B cell (primary cell): ENCODE measurements around the gene TTC28. TPM values are rescaled to one million over a fixed set of nuclear protein-coding genes. Genes with fewer than 3 reads are reported as not detected.

Experiments used
- ATAC-seq: fragments of 200-7000 bp; cut with Tn5 transposase; one replicate; pipeline ENCODE4 v1.10.0; 2021; ENCODE audit warnings: low read depth, mild to moderate bottlenecking, moderate number of reproducible peaks, moderate library complexity
- CTCF ChIA-PET: fragments of 350-600 bp; sonication (Branson Sonifier 250); formaldehyde crosslinking; loops from one replicate; lab custom pipeline; 2021; ENCODE audit warnings: antibody characterized with exemption, inconsistent platforms; lab: Charles Lee
- POLR2A ChIA-PET: fragments of 350-600 bp; sonication (Branson Sonifier 250); formaldehyde crosslinking; loops from one replicate; lab custom pipeline; 2021; ENCODE audit warnings: antibody characterized with exemption; lab: Charles Lee
- DNase-seq: peaks from one replicate; pipeline ENCODE4 v3.0.0; 2013
- H2AFZ ChIP-seq: 2 replicates; pipeline ENCODE4 v1.6.1; 2012; ENCODE audit warnings: mild to moderate bottlenecking, low read depth, low read length; ENCODE audit not compliant: insufficient read depth, poor library complexity, severe bottlenecking
- H3K27ac ChIP-seq, 2 donors: 1 replicate in 1 of 2; 2 replicates in 1 of 2; pipeline ENCODE4 v1.5.1; 2012 to 2013; ENCODE audit warnings: low read length in 2 of 2, mild to moderate bottlenecking in 2 of 2, moderate library complexity in 1 of 2
- H3K27me3 ChIP-seq, 4 experiments: fragments of 200-600 bp in 1 of 4; sonication (generic) in 1 of 4; replicated peaks in 1 of 4; 1 replicate in 2 of 4; 2 replicates in 2 of 4; pipeline versions ENCODE4 v1.6.1 to v1.7.0; 2013 to 2016; ENCODE audit warnings: low read length in 3 of 4, mild to moderate bottlenecking in 2 of 4, mixed read lengths in 1 of 4, moderate library complexity in 1 of 4; ENCODE audit not compliant: insufficient read depth in 4 of 4, control insufficient read depth in 3 of 4; ENCODE audit errors: control extremely low read depth in 1 of 4
- H3K36me3 ChIP-seq, 2 experiments: replicated peaks in 1 of 2; 1 replicate in 1 of 2; 2 replicates in 1 of 2; pipeline versions ENCODE4 v1.6.1 to v1.7.1; 2013; ENCODE audit warnings: low read length in 1 of 2; ENCODE audit not compliant: insufficient read depth in 2 of 2, control insufficient read depth in 1 of 2; ENCODE audit errors: control extremely low read depth in 1 of 2, extremely low read depth in 1 of 2
- H3K4me1 ChIP-seq, 2 donors: fragments of 200-600 bp in 1 of 2; sonication (generic) in 1 of 2; 1 replicate in 1 of 2; 2 replicates in 1 of 2; pipeline versions ENCODE4 v1.5.1 to v1.6.1; 2013 to 2017; ENCODE audit warnings: low read length in 2 of 2; ENCODE audit not compliant: control insufficient read depth in 2 of 2, insufficient read depth in 2 of 2
- H3K4me2 ChIP-seq: replicated peaks from 2 replicates; pipeline ENCODE3; 2012; ENCODE audit warnings: mild to moderate bottlenecking, low read depth, low read length; ENCODE audit not compliant: poor library complexity, severe bottlenecking
- H3K4me3 ChIP-seq, 5 experiments: fragments of 200-600 bp in 1 of 5; sonication (generic) in 1 of 5; 1 replicate in 3 of 5; 2 replicates in 2 of 5; pipeline versions ENCODE4 v1.5.1 to v1.7.0; 2011 to 2016; ENCODE audit warnings: low read length in 4 of 5, mild to moderate bottlenecking in 4 of 5, low read depth in 2 of 5, control low read depth in 1 of 5, moderate library complexity in 1 of 5; ENCODE audit not compliant: insufficient read depth in 1 of 5; ENCODE audit errors: control extremely low read depth in 1 of 5, extremely low read depth in 1 of 5
- H3K79me2 ChIP-seq: fragments of 200-600 bp; sonication (generic); one replicate; pipeline ENCODE4 v1.6.0; 2016; ENCODE audit warnings: low read length; ENCODE audit not compliant: control insufficient read depth, insufficient read depth
- H3K9ac ChIP-seq: fragments of 200-600 bp; sonication (generic); 2 replicates; pipeline ENCODE4 v1.6.1; 2017; ENCODE audit warnings: mild to moderate bottlenecking, low read length, moderate library complexity
- H3K9me3 ChIP-seq, 3 donors: one replicate each; pipeline versions ENCODE4 v1.6.1 to v1.7.1; 2013; ENCODE audit warnings: low read length in 2 of 3; ENCODE audit not compliant: control insufficient read depth in 2 of 3, insufficient read depth in 1 of 3; ENCODE audit errors: control extremely low read depth in 1 of 3
- H4K20me1 ChIP-seq: 2 replicates; pipeline ENCODE4 v1.6.0; 2012; ENCODE audit warnings: mild to moderate bottlenecking, low read length; ENCODE audit not compliant: insufficient read depth, control insufficient read depth, poor library complexity, severe bottlenecking
- H3K27ac Mint-ChIP-seq: one replicate; pipeline ENCODE4 v1.8.0; 2021; ENCODE audit warnings: mixed read lengths
- H3K27me3 Mint-ChIP-seq: one replicate; pipeline ENCODE4 v1.8.0; 2021; ENCODE audit warnings: mixed read lengths
- H3K4me1 Mint-ChIP-seq: one replicate; pipeline ENCODE4 v1.8.0; 2021; ENCODE audit warnings: mixed read lengths
- H3K4me3 Mint-ChIP-seq: one replicate; pipeline ENCODE4 v1.8.0; 2021; ENCODE audit warnings: mixed read lengths
- H3K9me3 Mint-ChIP-seq: one replicate; pipeline ENCODE4 v1.8.0; 2022; ENCODE audit warnings: mixed read lengths; ENCODE audit not compliant: insufficient read depth
- CTCF ChIP-seq: fragments of 200-600 bp; IDR thresholded peaks from one replicate; pipeline ENCODE4 v1.8.0; 2022; ENCODE audit warnings: antibody characterized with exemption, mild to moderate bottlenecking
- EZH2 ChIP-seq: IDR thresholded peaks from 2 replicates; pipeline ENCODE4 v1.6.1; 2012; ENCODE audit warnings: borderline replicate concordance, low read depth, mild to moderate bottlenecking, moderate library complexity, low read length; ENCODE audit not compliant: insufficient read depth, poor library complexity, severe bottlenecking
- WGBS: methylation state at CpG from one replicate; pipeline ENCODE4 v1.1.5; 2013; ENCODE audit warnings: missing lambda C conversion rate; ENCODE audit not compliant: insufficient coverage; 5-methylcytosine and 5-hydroxymethylcytosine counted together
- intact Hi-C: fragments of 100-400 bp; cut with micrococcal nuclease; formaldehyde crosslinking; loops from one replicate; pipeline ENCODE4 v1.10.0; 2022
- polyA plus RNA-seq: library from polyadenylated mRNA; depleted of rRNA; stranded (reverse); fragments of >200 nt; gene quantifications from 2 replicates; pipeline ENCODE4 v1.2.3, GENCODE V29; 2012
- total RNA-seq, 2 donors: library from RNA; stranded (reverse); fragments of 120-200 nt in 1 of 2; gene quantifications; 1 replicate in 1 of 2; 2 replicates in 1 of 2; pipeline versions ENCODE4 v1.2.3 to v1.2.4, GENCODE V29; 2013 to 2022

TTC28 gene
- total and polyA plus RNA-seq, 2 donors (not counting 1 experiment from before 2014, with no cell fraction given) = 4.5 to 7.3 TPM

- POLR2A ChIA-PET = no interaction called here
- Mint-ChIP-seq H3K27ac (no peak overlapping the region), H3K27me3 (no peaks in the 10 kb centered on the region)
Observed at GRCh38 chr22:28021116-28021997, 658.3 kb downstream of the TTC28 start.

More at GRCh38 chr22:28021116-28021997, 658.3 kb downstream of the TTC28 start:
- Mint-ChIP-seq H3K4me1 (peaks cover 2% of the 10 kb centered on the region), H3K9me3 (no peaks in the 10 kb centered on the region), H3K4me3 (no peak overlapping the region)
- H3K4me2 ChIP-seq = no peak overlapping the region
- H3K4me3 ChIP-seq = no peak overlapping the region
- no peaks in the 10 kb centered on the region for H4K20me1 ChIP-seq
- H3K27me3 ChIP-seq = no peaks in the 10 kb centered on the region
- H3K4me1 ChIP-seq = no peaks in the 10 kb centered on the region
- H3K79me2 ChIP-seq = no peaks in the 10 kb centered on the region
- CTCF ChIA-PET = interaction anchor here (0.7 to 3.3 kb wide), 8 partner anchors 9 to 1032 kb away, joined by 3 to 15 read pairs (median 6); no protein-coding TSS in a partner anchor
- no peaks in the 10 kb centered on the region for H3K36me3 ChIP-seq
- 92% methylated on average over 7 of the region's 15 CpGs for WGBS
- DNase-seq = no peak
- TF ChIP-seq EZH2 (no peak), CTCF (no peak)
- no peak overlapping the region for H2AFZ ChIP-seq
- ATAC-seq = no peak
- intact Hi-C loops = loop anchor here (5.0 kb wide), 1 partner anchor 806 kb away; no protein-coding TSS in a partner anchor
- H3K9ac ChIP-seq = no peak overlapping the region
- H3K27ac ChIP-seq = no peak overlapping the region
- no peaks in the 10 kb centered on the region for H3K9me3 ChIP-seq
